Measurements from ENCODE around the gene WNT9A.
"Not testable (repeated sequence)": the region's sequence is repeated elsewhere in the genome, so short reads cannot be mapped to it uniquely, and the experiment has no call there.

The WNT9A gene

GRCh38 chr1:227922501-227923352 is 25.0 kb downstream of the WNT9A start:
- no peak for DNase-seq

GRCh38 chr1:227921461-227922185 is 26.1 kb downstream of the WNT9A start:
- no peak for DNase-seq

GRCh38 chr1:227920896-227921295 is 26.8 kb downstream of the WNT9A start:
- DNase-seq: no peak

DNA sequence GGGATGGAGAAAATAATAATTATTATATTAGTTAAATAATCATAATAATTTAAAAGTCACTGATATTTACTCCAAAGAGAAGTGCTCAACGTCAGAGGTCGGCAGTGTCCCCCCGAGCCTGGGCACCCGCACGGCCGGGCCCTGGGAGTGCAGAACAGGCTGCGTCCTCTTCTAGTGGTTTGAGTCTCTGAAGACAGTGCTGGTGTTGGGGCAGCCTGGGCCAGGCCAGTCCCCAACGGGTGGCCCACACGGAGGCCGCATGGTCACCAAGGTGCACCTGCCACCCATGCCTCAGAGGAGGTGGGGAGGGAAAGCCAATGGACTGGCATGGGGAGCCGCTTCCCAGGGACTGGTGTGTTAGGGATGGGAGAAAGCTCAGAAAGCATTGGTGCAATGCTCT is 27.3 kb downstream of the WNT9A start:
- DNase-seq: no peak

DNA sequence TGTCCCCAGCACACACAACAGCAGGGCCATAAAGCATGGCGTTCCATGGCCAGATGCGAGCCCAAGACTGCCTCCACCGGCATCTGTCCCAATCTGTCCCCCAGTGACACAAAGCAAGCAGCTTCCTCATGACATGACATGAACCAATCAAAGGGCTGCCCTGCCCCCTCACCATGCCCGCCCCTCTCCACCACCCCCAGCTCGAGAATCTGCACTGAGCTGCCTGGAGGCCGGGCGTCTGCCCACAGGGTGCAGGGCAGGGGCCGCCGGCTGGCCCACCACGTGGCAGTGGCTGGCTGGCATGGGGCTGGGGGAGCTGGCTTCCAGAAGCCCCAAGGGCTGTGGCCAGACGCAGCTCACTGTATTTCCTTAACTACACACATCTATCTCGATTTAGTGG is 27.8 kb downstream of the WNT9A start:
- DNase-seq: no peak

DNA sequence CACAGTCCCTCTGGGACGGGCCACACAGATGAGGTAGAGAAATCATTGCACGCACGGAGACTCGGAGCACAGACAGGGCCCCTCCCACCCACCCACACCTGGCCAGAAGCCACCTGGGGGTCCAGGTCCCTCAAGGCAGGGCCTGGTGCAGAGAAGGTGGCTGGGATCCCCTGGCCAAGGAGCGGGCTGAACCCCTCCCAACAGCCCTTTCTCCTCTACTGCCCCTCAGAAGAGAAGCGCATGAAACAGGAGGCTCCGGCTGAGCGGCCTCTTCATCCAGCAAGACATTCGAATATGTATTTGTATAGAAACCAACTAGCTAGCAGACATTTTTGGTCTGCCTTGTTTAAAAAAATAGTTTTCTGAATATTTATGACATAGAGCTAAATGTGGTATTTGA is 29.0 kb downstream of the WNT9A start:
- DNase-seq: no peak

GRCh38 chr1:227918083-227918700 is 29.5 kb downstream of the WNT9A start:
- no peak for DNase-seq

DNA sequence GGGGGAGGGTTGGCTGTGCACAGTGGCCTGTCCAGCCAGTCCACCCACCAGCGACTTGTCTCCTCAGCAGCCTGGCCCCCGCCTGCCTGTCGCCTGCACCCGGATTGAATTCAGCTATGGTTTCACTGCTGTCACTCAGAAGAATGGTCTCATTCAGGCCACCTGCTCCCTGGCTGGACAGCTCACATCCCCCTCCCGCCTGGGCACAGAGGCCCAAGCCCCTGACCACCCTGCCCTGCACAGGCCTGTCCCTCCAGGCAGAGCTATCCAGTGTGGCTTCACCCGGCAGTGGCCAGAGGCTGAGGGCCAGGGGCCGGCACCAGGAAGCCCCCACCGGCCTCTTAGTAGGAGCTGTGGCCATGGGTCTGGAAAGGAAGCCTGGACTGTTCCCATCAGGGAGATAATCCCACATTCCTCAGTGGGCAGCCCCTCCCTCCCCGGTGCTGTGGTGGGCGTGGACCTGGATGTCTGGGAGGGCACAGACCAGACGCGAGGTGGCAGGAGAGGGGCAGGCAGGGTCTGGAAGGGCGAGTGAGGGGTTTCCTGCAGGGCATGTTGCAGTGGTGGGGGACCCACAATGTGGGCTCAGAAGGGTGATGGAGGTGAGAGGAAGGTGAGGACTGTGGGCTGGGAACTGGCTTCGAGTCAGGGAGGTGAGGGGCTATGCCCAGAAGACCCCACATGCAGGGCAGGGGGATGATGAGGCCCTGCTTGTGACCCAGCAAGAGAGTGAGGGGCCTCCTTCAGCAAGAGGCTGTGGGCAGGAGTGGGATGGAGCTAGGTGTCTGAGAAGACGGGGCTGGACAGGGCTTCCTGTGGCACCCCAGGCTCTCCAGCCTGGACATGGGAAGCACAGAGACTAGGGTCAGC is 30.4 kb downstream of the WNT9A start:
- DNase-seq: no peak

GRCh38 chr1:227916655-227917054 is 31.1 kb downstream of the WNT9A start:
- no peak for DNase-seq

GRCh38 chr1:227915564-227916553 is 31.9 kb downstream of the WNT9A start:
- DNase-seq: no peak

DNA sequence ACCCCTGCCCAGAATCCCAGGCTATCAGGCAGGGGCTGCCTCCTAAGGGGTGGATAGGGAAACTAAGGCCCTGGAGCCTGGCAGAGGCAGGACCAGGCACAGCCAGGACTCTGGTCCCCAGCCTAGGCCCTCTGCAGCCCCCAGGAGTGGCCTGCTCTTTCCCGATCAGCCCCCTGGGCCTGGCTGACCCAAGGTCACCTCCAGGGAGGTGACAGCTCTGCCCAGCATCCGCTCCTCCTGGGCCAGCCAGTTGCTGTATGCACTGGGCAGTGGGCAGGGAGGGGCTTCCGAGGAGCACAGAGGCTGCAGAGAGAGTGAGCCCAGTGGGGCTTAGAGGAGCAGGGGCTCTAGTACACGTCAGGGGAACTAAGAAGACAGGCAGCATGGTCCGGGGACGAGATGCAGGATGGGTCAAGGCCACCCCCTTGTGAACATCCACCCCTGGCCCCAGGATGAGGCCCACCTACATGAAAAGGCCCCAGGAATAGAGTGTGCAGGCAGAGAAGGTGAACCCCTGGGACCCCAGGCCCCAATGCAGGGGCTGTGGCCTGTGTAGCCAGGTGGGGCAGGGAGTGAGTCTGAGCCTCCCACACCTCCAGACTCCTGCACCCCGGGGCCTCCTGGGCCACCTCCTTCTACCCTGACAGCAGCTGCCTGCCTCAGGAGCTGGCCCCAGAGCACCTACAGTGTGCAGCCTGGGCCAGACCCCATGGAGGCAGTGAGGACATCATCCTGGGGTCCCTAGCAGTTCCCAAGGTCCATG is 32.8 kb downstream of the WNT9A start:
- no peak for DNase-seq

GRCh38 chr1:227913764-227914721 is 33.7 kb downstream of the WNT9A start:
- DNase-seq: no peak

GRCh38 chr1:227913396-227913763 is 34.4 kb downstream of the WNT9A start:
- no peak for DNase-seq

DNA sequence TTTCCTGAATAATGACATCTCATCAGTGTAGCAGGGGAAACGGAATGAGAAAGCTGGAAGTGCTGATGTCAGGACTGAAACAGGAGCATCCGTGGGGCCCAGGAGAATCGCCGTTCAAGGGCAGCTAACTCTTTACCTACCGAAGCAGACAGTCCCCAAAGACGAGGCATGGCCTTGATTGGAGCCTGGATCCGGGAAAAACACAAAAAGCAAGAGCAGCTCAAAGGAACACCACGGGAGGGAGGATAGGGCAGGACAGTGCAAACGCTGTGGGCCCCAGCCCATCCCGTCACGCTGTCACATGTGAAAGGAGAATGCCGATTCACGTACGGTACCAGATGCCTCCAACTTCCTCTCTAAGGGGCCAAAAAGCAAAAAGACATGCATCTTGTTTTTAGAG is 34.9 kb downstream of the WNT9A start:
- no peak for DNase-seq

- no peak for DNase-seq
Measured at GRCh38 chr1:227911376-227911775, 36.4 kb downstream of the WNT9A start.

DNA sequence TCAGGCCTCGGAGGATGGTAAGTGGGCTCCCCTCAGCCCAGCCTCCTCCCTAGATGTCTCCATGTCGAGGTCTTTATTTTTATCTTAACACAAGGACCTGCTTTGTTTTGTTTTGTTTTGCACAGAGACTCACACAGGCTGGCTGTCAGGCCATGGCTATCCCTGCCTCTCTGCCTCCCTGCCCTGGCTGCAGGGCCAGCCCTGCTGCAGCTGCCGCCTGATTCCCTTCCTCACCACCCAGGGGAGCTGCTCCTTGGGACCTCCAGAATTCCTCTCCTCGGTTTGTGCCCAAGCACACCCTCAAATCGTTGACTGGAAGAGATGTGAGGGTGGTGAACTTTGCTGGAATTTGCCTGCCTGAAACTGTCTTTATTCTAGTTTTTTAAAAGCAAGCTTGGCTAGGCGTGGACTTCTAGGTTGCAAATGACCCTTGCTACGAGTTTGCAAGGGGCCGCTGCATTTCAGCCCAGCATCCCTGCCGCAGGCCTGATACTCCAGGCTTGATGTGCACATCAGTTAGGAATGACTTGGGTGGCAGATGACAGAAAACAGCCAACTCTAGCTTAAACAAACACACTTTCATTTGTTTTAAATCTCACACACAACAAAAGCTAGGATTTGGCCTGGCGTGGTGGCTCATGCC is 37.1 kb downstream of the WNT9A start:
- DNase-seq: no peak

DNA sequence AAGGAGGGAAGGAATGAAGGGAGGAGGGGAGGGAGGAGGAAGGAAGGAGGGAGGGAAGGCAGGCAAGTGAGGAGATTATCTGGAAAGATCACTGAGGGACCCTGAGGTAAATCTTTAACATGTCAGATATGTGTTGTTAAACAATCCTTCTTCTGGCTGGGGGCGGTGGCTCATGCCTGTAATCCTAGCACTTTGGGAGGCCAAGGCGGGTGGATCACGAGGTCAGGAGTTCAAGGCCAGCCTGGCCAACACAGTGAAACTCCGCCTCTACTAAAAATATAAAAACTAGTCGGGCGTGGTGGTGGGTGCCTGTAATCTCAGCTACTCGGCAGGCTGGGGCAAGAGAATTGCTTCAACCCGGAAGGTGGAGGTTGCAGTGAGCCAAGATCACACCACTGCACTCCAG is 37.8 kb downstream of the WNT9A start:
- not testable (repeated sequence) for DNase-seq

- DNase-seq: no peak
Measured at GRCh38 chr1:227909188-227909587, 38.5 kb downstream of the WNT9A start.

DNA sequence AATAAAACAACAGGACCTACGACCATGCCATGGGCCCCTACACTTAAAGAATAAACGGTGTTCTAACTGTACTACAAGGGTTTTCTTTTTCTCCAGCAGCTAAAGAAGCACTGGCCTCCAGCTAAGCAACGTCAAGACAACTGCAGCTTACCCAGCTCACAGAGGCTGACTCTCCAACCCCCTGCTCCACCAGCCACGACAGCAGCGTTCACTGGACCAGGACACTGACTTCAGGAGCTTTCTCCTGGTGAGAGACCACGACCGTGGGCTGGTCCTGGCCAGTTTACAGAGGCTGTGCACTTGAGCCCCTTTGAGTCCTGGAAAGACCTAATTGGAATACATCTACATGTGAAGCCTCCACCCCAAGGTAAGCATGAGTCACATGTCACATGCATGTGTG is 39.4 kb downstream of the WNT9A start:
- DNase-seq: no peak
